ENCODE results near the gene C10orf105.

- TF ChIP-seq POLR2A (IDR thresholded peaks at IDR 0.05): no peak
- TF ChIP-seq CTCF (IDR thresholded peaks at IDR 0.05): no peak
These were observed 2.0 kb downstream of the C10orf105 start for GRCh38 chr10:71717551-71717951.
